Ureter (tissue), 1 donor: Measurements from ENCODE around the gene SLAIN2. TPM values are rescaled to one million over a fixed set of nuclear protein-coding genes. Genes with fewer than 3 reads are reported as not detected.
A peak's percentile ranks its signal among the peaks of the same experiment; 100 is the strongest.

ENCODE experiments used
- DNase-seq: peaks from one replicate; pipeline ENCODE4 v3.0.0-alpha.2; 2020; ENCODE audit warnings: low spot score
- total RNA-seq: library from RNA; stranded (reverse); gene quantifications from one replicate; pipeline ENCODE4 v1.2.4, GENCODE V29; 2023
- donor health status: DM: yes; HTN: yes; CAD: no.

SLAIN2 gene
- total RNA-seq, 1 donor from 2014 or later = 92.0 TPM

DNA sequence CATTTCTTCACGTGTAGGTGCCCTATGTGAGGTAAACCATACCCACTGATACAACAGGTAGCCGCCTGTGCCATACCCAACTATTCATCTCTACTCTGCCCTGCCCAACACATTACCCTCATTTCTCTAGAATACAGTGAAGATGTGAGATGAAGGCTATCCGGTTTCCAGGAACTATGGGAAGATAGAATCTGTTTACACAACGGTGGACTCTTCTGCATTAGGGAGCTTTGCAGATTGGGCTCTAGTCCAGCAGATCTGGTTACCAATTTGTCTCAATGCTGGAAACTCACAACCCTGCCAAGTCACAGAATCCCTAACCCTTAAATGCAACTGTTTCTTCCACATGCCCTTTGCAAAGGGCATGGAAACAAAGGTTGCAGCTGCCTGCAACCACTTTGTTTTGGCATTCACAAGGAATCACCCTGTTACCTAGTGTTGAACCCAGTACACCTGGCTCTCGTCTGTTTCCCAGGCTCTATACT, 6.4 kb upstream of the SLAIN2 start:
- DNase-seq = no peak

DNA sequence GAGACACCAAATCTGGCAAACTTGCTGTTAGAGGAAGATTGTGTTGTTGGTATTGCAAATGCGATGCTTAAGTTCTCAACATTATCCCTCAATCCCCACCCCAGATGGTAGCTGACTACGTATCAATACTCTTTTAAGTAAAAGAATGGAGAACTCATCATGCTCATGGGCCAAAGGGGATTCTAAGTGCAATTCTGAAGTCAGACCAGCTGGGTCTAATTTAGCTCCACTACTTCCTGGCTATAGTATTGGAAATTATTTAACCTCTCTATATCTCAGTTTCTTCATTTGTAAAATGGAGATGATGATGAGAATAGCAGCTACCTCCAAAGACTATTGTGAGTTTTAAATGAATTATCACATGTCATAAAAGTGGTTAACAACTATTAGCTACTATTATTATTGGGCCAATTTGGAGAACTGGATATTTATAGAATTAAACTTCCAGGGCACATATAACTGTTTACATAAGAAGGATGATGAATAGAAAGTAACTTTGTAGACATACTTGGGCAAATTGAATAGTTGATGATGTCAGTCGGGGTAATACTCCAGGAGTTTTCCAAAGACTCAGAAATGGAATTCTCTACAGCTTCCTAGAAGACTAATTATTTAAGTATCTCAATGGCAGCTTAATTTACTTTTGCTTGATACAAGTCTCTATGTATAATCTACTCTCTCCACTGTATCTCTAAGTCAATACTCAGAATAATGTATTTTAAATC, 5.0 kb upstream of the SLAIN2 start:
- no peak for DNase-seq

DNA sequence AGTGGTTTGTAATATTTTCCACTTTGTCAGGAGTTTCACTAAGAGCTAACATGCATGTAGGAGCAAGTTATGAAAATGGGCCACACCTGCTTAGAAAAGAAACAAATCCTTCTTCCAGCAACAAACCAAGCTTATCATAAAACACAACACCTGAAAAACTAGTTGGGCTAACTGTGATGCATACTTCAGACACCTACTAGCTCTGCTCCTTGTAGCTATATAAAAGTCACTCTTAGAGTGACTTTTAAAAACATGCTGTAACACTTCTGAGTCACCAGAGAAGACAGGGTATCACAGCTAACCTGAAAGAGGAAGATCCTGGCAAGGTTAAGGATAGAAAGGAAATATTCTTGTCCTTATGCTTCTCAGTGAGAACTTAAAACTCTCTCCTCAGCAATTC, 3.6 kb upstream of the SLAIN2 start:
- no peak for DNase-seq

GRCh38 chr4:48339642-48340041, 1.7 kb upstream of the SLAIN2 start:
- no peak for DNase-seq

- no peak for DNase-seq
Measured at GRCh38 chr4:48340276-48340964, 909 bp upstream of the SLAIN2 start.

DNA sequence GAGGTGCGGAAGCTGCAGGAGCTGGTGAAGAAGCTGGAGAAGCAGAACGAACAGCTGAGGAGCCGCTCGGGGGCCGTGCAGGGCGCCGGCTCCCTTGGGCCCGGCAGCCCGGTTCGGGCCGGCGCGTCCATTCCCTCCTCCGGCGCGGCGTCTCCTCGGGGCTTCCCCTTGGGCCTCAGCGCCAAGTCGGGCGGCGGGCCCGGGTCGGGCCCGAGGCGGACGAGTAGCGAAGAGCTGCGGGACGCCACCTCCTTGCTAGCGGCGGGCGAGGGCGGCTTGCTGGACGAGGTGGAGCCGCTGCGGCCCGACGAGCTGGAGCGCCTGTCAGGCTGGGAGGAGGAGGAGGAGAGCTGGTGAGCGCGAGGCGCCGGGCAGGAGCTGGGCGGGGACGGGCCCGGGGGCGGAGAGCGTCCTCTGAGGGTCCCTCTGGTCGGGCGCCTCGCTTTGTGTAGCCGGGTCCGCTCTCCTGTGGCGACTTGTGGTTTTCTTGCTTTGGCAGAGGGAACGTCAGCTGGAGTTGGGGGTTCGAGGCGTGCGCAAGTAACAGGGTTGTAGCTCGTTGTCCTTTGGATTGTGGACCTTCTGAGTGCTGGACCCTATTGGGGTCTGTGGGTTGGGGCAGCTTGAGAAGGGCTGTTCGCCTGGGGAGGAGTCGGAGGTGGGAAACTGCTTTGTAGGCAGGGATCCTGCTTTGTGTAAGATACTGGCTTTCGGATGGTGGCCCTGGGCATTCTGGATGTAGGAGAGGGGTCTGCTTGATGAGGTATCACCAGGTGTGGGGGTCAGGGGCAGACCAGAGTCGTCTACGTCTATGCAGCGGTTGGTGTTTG, 662 bp downstream of the SLAIN2 start:
- peak; percentile 53 for DNase-seq

DNA sequence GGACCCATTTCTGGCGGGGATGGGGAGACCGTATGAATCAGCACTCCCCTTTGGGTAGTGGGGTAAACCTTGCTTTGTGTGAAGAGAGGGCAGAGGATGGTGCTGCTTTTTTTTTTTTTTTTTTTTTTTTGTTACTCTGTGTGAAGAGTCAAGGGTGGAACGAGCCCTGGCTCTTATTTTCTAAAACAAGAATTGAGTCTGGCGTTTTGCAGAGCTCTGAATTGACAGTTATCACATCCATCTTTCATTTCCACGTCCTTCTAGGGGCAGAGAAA, 1.2 kb downstream of the SLAIN2 start:
- DNase-seq = no peak

DNA sequence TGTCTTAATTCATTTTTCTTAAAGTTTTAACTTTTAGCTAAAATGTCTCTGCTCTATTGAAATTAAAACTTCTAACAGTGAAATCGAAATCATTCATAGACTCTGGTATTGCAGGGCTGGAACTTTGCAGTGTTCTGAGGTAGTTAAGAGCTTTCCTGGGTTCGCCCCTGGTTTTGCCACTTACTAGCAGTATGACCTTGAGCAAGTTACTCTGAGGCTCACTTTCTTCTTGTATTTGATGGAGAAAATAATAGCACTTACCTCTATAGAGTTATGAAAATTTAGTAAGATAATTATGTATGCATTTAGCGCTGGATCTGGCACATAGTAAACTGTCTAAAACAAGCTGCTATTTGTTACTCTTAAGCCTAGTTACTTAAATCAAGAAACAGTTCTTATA, 1.7 kb downstream of the SLAIN2 start:
- no peak for DNase-seq

- DNase-seq = no peak
Measured at GRCh38 chr4:48343551-48343950, 2.2 kb downstream of the SLAIN2 start.

GRCh38 chr4:48345542-48345941, 4.2 kb downstream of the SLAIN2 start:
- DNase-seq = no peak

GRCh38 chr4:48346594-48346993, 5.3 kb downstream of the SLAIN2 start:
- DNase-seq = no peak

GRCh38 chr4:48347282-48347921, 6.1 kb downstream of the SLAIN2 start:
- no peak for DNase-seq

GRCh38 chr4:48350871-48351270, 9.5 kb downstream of the SLAIN2 start:
- no peak for DNase-seq

GRCh38 chr4:48352793-48353192, 11.5 kb downstream of the SLAIN2 start:
- DNase-seq = no peak

DNA sequence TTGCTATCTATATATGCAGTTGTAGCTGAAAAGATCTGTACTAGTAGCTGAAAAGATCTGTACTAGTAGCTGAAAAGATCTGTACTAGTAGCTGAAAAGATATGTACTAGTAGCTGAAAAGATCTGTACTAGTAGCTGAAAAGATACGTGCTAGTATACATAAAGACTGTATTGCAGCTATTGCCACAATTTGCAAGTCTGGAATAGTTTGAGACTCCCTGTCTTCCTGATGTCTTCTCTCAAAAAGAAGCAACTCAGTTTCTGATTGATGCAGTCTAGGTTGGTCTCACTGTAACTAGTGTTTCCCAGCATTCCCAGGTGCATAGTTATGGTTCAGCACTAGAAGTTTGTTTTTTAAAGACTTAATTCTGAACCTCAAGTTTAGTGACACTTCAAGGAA, 15.0 kb downstream of the SLAIN2 start:
- DNase-seq = no peak

DNA sequence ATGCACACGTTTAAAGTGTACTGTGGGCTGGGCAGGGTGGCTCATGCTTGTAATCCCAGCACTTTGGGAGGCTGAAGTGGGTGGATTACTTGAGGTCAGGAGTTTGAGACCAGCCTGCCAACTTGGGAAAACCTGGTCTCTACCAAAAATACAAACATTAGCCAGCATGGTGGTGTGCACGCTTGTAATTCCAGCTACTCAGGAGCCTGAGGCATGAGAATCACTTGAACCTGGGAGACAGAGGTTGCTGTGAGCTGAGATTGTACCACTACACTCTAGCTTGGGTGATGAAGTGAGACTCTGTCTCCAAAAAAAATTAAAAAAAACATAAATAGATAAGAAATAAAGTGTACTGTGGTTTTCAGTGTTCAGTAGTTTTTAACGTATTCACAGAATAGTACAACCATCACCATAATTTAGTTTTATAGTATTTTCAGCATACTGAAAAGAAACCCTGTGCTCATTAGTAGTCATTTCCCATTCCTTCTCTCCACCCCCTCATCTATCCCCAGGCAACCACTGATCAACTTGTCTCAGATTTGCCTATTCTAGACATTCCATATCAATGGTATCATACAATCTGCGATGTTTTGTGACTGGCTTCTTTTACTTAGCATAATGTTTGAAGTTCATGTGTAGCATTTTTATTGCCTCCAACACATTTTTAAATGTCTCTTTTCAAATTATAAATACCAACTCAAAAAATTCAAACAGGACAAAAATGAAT, 19.1 kb downstream of the SLAIN2 start:
- no peak for DNase-seq

DNA sequence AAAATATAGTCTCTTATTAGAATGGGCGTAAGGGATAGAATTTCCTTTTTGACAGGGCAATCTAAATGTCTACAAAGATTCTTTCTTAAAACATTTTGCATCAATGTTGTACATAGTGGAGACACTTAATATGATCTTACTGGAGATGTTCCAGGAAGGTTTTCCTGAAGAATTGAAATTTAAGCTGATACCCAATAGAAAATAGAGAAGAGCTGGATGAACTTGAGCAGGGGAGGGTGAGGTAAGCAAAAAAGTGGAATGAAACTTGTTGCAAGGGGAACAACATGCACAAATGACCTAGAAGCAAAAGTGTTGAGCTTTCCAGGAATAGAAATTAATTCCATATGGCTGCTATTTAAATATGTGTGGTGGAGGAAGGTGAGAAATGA, 19.7 kb downstream of the SLAIN2 start:
- DNase-seq = no peak

- no peak for DNase-seq
Measured at GRCh38 chr4:48366611-48367010, 25.3 kb downstream of the SLAIN2 start.

GRCh38 chr4:48367016-48367415, 25.7 kb downstream of the SLAIN2 start:
- no peak for DNase-seq

DNA sequence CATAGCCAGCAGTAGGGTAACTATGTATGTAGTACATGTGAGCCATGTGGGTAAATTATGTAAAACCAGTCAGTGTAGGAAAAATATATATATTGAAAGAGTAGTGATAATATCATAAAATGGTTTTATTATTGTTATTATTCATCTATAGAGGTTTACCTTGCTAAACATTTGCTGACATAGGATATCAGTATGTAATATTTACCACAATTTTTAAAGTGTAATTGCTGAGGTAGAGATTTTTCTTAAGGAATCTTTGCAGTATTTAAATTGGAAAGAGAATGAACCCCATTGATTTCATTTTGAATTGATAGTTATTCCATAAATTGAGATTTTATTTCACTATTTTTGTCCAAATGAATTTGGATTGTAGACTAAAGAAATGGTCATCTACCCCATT, 27.1 kb downstream of the SLAIN2 start:
- DNase-seq = no peak

GRCh38 chr4:48369248-48369647, 27.9 kb downstream of the SLAIN2 start:
- no peak for DNase-seq

- DNase-seq = no peak
Measured at GRCh38 chr4:48369771-48370170, 28.4 kb downstream of the SLAIN2 start.
